Neuronal stem cell (in vitro differentiated cells): ENCODE measurements around the gene ATP1A4.

Experiments
- DNase-seq: peaks from one replicate; pipeline ENCODE4 v3.0.0-alpha.2; 2013; ENCODE audit warnings: low spot score
- H2AFZ ChIP-seq: one replicate; pipeline ENCODE4 v1.6.1; 2013; ENCODE audit warnings: mild to moderate bottlenecking, low read length, inconsistent platforms
- H2AK5ac ChIP-seq: 2 replicates; pipeline ENCODE4 v1.6.1; 2013; ENCODE audit warnings: low read depth, mild to moderate bottlenecking, inconsistent platforms, low read length, moderate library complexity, mixed read lengths
- H2BK120ac ChIP-seq: 2 replicates; pipeline ENCODE4 v1.6.1; 2013; ENCODE audit warnings: low read depth, mild to moderate bottlenecking, inconsistent platforms, low read length, moderate library complexity, mixed read lengths
- H2BK12ac ChIP-seq: one replicate; pipeline ENCODE4 v1.6.1; 2013; ENCODE audit warnings: low read length, inconsistent platforms
- H2BK15ac ChIP-seq: 2 replicates; pipeline ENCODE4 v1.6.1; 2013; ENCODE audit warnings: mild to moderate bottlenecking, low read length, inconsistent platforms, mixed read lengths
- H2BK5ac ChIP-seq: one replicate; pipeline ENCODE4 v1.6.1; 2013; ENCODE audit warnings: inconsistent platforms, mild to moderate bottlenecking, low read length, moderate library complexity
- H3K14ac ChIP-seq: one replicate; pipeline ENCODE4 v1.6.1; 2013; ENCODE audit warnings: low read length, inconsistent platforms
- H3K18ac ChIP-seq: 2 replicates; pipeline ENCODE4 v1.6.1; 2013; ENCODE audit warnings: low read length, inconsistent platforms
- H3K23ac ChIP-seq: 2 replicates; pipeline ENCODE4 v1.6.1; 2013; ENCODE audit warnings: low read depth, mild to moderate bottlenecking, mixed read lengths, low read length, inconsistent platforms; ENCODE audit not compliant: poor library complexity
- H3K27ac ChIP-seq: replicated peaks from 3 replicates; pipeline ENCODE4 v1.5.1; 2013; ENCODE audit warnings: low read length, inconsistent platforms
- H3K27me3 ChIP-seq, 3 experiments: 2 replicates each; pipeline ENCODE4 v1.6.1; 2013; ENCODE audit warnings: low read length in 3 of 3, mild to moderate bottlenecking in 2 of 3, inconsistent platforms in 1 of 3, low read depth in 1 of 3, mixed read lengths in 1 of 3, moderate library complexity in 1 of 3; ENCODE audit not compliant: control insufficient read depth in 3 of 3, insufficient read depth in 3 of 3
- H3K36me3 ChIP-seq, 2 donors: replicated peaks in 1 of 2; 2 replicates each; pipeline ENCODE4 v1.6.1; 2013; ENCODE audit warnings: low read length in 2 of 2; ENCODE audit not compliant: control insufficient read depth in 2 of 2, insufficient read depth in 2 of 2
- H3K4ac ChIP-seq: 2 replicates; pipeline ENCODE4 v1.6.1; 2013; ENCODE audit warnings: inconsistent platforms, mild to moderate bottlenecking, low read length, moderate library complexity
- H3K4me1 ChIP-seq, 2 donors: 1 replicate in 1 of 2; 2 replicates in 1 of 2; pipeline ENCODE4 v1.6.1; 2013; ENCODE audit warnings: low read length in 2 of 2, low read depth in 1 of 2; ENCODE audit not compliant: control insufficient read depth in 2 of 2, insufficient read depth in 1 of 2
- H3K4me2 ChIP-seq: one replicate; pipeline ENCODE4 v1.6.1; 2013; ENCODE audit warnings: mild to moderate bottlenecking, low read length, inconsistent platforms; ENCODE audit not compliant: insufficient read depth, poor library complexity, severe bottlenecking
- H3K4me3 ChIP-seq, 2 donors: 2 replicates each; pipeline ENCODE4 v1.5.1; 2013; ENCODE audit warnings: low read length in 2 of 2, mild to moderate bottlenecking in 2 of 2, inconsistent platforms in 1 of 2, moderate library complexity in 1 of 2
- H3K79me1 ChIP-seq: one replicate; pipeline ENCODE4 v1.6.1; 2013; ENCODE audit warnings: low read depth, mild to moderate bottlenecking, inconsistent platforms, low read length, moderate library complexity
- H3K9ac ChIP-seq: one replicate; pipeline ENCODE4 v1.6.1; 2013; ENCODE audit warnings: mild to moderate bottlenecking, low read depth, low read length, inconsistent platforms; ENCODE audit not compliant: poor library complexity
- H3K9me3 ChIP-seq, 2 donors: replicated peaks in 1 of 2; 2 replicates each; pipeline versions ENCODE3 to v1.6.1; 2013; ENCODE audit warnings: low read length in 2 of 2, mild to moderate bottlenecking in 2 of 2, inconsistent platforms in 1 of 2, low read depth in 1 of 2, mixed read lengths in 1 of 2, moderate library complexity in 1 of 2; ENCODE audit not compliant: control insufficient read depth in 2 of 2, insufficient read depth in 1 of 2
- H4K8ac ChIP-seq: one replicate; pipeline ENCODE4 v1.6.1; 2013; ENCODE audit warnings: low read depth, mild to moderate bottlenecking, inconsistent platforms, low read length, moderate library complexity
- H4K91ac ChIP-seq: one replicate; pipeline ENCODE4 v1.6.1; 2013; ENCODE audit warnings: low read length, low read depth, mild to moderate bottlenecking, inconsistent platforms; ENCODE audit not compliant: poor library complexity
- WGBS, 2 donors: extraction: QIAGEN DNeasy Blood & Tissue Kit; methylation state at CpG; one replicate each; pipeline ENCODE4 v1.1.7; 2013; ENCODE audit warnings: missing lambda C conversion rate in 2 of 2, mixed read lengths in 1 of 2; ENCODE audit not compliant: insufficient read length in 2 of 2, insufficient replicate concordance in 1 of 2; ENCODE audit errors: extremely low coverage in 2 of 2; 5-methylcytosine and 5-hydroxymethylcytosine counted together

The ATP1A4 gene

GRCh38 chr1:160168016-160168415, 16.6 kb downstream of the ATP1A4 start:
- Histone ChIP-seq H3K4me1 (peaks cover 11 to 39% of the 10 kb centered on the region in 2 donors), H2BK15ac (no peak overlapping the region), H3K27me3 (no peaks in the 10 kb centered on the region), H4K8ac (no peak overlapping the region), H4K91ac (no peak overlapping the region), H2BK12ac (no peak overlapping the region), H3K36me3 (no peaks in the 10 kb centered on the region), H3K79me1 (no peaks in the 10 kb centered on the region), H3K23ac (no peak overlapping the region), H3K27ac (no peak overlapping the region), H3K14ac (no peak overlapping the region), H2BK120ac (no peak overlapping the region), H3K4me2 (no peak overlapping the region), H2AK5ac (no peak overlapping the region), H2AFZ (no peak overlapping the region), H3K9me3 (peaks cover 0 to 7% of the 10 kb centered on the region in 2 donors), H2BK5ac (no peak overlapping the region), H3K4me3 (no peak overlapping the region), H3K18ac (no peak overlapping the region), H3K4ac (no peak overlapping the region), H3K9ac (no peak overlapping the region)
- DNase-seq: no peak
- WGBS, 2 donors: no CpG with 5 or more reads among the region's 5 CpGs

DNA sequence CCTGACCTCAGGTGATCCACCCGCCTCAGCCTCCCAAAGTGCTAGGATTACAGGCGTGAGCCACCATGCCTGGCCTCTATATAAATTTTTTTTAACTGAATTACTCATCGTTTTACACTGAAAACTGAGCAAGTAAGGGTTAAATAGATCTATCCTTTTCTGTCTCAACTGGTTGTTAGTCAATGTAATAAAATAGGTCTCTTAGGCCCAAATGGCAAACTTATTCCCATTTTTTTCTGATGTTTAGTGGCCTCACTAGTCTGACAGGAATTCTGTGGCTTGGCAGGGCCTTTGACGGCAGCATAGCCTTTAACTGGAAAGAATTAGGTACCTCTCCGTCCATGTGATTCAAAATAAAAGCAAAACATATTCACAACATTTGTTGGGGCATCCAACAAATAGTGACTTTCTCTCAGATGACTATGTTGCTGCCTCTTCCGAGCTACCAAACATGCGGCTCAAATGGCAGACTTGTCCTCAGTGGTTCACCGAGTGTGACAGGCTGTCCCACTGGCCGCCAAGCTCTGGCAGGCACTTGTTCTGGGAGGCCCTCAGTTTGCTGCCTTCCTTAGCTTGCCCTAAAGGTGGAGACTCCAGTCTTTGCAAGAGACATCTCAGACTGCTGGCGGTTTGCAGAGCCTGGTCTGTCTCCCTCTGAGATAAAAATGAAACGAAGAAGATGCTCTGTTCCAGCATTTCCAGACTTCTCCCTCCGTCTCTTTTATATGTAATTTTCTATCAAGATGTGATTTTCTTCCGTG, 17.4 kb downstream of the ATP1A4 start:
- Histone ChIP-seq H4K8ac (no peak overlapping the region), H3K23ac (no peak overlapping the region), H3K79me1 (no peaks in the 10 kb centered on the region), H3K4me3 (peak overlapping the region in 1 of 2 donors; percentile 10), H3K18ac (no peak overlapping the region), H3K27ac (peak overlapping the region; percentile 3), H3K9ac (no peak overlapping the region), H3K4me1 (peaks cover 11 to 39% of the 10 kb centered on the region in 2 donors), H2AK5ac (no peak overlapping the region), H2AFZ (peak overlapping the region; percentile 47), H3K9me3 (peaks cover 0 to 7% of the 10 kb centered on the region in 2 donors), H3K36me3 (no peaks in the 10 kb centered on the region), H2BK5ac (no peak overlapping the region), H3K4ac (no peak overlapping the region), H2BK15ac (no peak overlapping the region), H3K27me3 (no peaks in the 10 kb centered on the region), H3K14ac (no peak overlapping the region), H2BK12ac (no peak overlapping the region), H2BK120ac (no peak overlapping the region), H3K4me2 (no peak overlapping the region), H4K91ac (no peak overlapping the region)
- DNase-seq: peak; percentile 32
- WGBS, 2 donors: no CpG with 5 or more reads among the region's 13 CpGs

GRCh38 chr1:160169553-160170399, 18.4 kb downstream of the ATP1A4 start:
- H3K27ac ChIP-seq: peak overlapping the region; percentile 51
- H3K36me3 ChIP-seq: no peaks in the 10 kb centered on the region
- WGBS, 2 donors: no CpG with 5 or more reads among the region's 15 CpGs

DNA sequence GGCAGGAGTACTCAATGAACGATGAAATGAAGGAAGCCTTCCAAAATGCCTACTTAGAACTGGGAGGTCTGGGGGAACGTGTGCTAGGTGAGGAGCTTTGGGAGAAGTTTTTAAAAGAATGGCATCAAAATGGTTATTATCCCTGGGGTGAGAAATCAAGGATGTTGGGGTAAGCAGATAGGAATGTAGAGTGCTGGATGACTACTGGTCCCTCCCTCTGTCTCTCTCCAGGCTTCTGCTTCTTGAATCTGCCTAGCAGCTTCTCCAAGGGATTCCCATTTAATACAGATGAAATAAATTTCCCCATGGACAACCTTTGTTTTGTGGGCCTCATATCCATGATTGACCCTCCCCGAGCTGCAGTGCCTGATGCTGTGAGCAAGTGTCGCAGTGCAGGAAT, 20.0 kb downstream of the ATP1A4 start:
- Histone ChIP-seq H4K91ac (no peak overlapping the region), H3K4ac (no peak overlapping the region), H2BK5ac (no peak overlapping the region), H3K23ac (no peak overlapping the region), H3K27ac (no peak overlapping the region), H3K18ac (no peak overlapping the region), H3K9me3 (peaks cover 0 to 2% of the 10 kb centered on the region in 2 donors), H3K79me1 (no peaks in the 10 kb centered on the region), H2AK5ac (no peak overlapping the region), H2BK120ac (no peak overlapping the region), H3K27me3 (no peaks in the 10 kb centered on the region), H4K8ac (no peak overlapping the region), H3K4me1 (peaks cover 11 to 39% of the 10 kb centered on the region in 2 donors), H3K4me2 (no peak overlapping the region), H3K14ac (no peak overlapping the region), H2BK12ac (no peak overlapping the region), H2AFZ (no peak overlapping the region), H3K9ac (no peak overlapping the region), H3K4me3 (no peak overlapping the region), H2BK15ac (no peak overlapping the region), H3K36me3 (no peaks in the 10 kb centered on the region)
- no CpG with 5 or more reads among the region's 4 CpGs for WGBS, 2 donors
- DNase-seq: no peak

More at GRCh38 chr1:160169553-160170399, 18.4 kb downstream of the ATP1A4 start:
- Histone ChIP-seq H3K23ac (no peak overlapping the region), H2BK120ac (no peak overlapping the region), H4K91ac (no peak overlapping the region), H3K4ac (no peak overlapping the region), H2BK15ac (no peak overlapping the region), H2AFZ (no peak overlapping the region), H3K4me2 (peak overlapping the region; percentile 30), H3K4me3 (no peak overlapping the region), H3K79me1 (no peaks in the 10 kb centered on the region), H3K9ac (no peak overlapping the region), H3K9me3 (no peaks in the 10 kb centered on the region), H3K27me3 (no peaks in the 10 kb centered on the region), H3K14ac (no peak overlapping the region), H3K4me1 (peaks cover 11 to 39% of the 10 kb centered on the region in 2 donors), H4K8ac (no peak overlapping the region), H2BK5ac (no peak overlapping the region), H2BK12ac (no peak overlapping the region), H3K18ac (no peak overlapping the region), H2AK5ac (no peak overlapping the region)
- DNase-seq: peak; percentile 67
